Measurements from ENCODE around the gene DGKG. TPM values are rescaled to one million over a fixed set of nuclear protein-coding genes. Genes with fewer than 3 reads are reported as not detected.

DGKG gene
- total RNA-seq, 2 experiments from 2014 or later, result not detected

DNA sequence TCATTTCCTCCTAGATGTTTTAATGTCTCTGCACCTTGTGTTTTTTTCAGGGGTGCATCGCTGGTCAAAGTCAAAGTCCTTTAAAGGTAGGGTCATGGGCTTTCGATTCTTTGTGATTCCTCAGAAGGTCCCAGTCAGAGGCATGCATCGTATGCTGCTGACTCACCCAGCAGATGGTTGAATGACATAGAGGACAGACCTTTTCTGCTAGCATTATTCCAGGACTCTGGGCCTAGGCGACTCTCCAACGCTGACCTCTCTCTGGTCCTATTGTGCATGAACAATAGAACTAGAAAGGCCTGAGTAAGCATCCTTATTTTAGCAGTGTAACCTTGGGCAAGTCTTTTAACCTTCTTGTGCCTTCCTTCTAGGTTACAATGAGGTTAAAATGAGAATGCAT lies 75.9 kb downstream of the DGKG start:
- H3K27ac Mint-ChIP-seq, result no peak overlapping the region
- H3K27ac ChIP-seq (ENCODE audit: low read depth in 1 of 2, low read length in 2 of 2), result no peak overlapping the region
- H3K27me3 Mint-ChIP-seq, result peaks cover 4% of the 10 kb centered on the region
- ChIA-PET CTCF (no interaction called here), POLR2A (no interaction called here)
- no peaks in the 10 kb centered on the region for H3K4me1 Mint-ChIP-seq (ENCODE audit: low read depth)
- TF ChIP-seq, protein P1, sequence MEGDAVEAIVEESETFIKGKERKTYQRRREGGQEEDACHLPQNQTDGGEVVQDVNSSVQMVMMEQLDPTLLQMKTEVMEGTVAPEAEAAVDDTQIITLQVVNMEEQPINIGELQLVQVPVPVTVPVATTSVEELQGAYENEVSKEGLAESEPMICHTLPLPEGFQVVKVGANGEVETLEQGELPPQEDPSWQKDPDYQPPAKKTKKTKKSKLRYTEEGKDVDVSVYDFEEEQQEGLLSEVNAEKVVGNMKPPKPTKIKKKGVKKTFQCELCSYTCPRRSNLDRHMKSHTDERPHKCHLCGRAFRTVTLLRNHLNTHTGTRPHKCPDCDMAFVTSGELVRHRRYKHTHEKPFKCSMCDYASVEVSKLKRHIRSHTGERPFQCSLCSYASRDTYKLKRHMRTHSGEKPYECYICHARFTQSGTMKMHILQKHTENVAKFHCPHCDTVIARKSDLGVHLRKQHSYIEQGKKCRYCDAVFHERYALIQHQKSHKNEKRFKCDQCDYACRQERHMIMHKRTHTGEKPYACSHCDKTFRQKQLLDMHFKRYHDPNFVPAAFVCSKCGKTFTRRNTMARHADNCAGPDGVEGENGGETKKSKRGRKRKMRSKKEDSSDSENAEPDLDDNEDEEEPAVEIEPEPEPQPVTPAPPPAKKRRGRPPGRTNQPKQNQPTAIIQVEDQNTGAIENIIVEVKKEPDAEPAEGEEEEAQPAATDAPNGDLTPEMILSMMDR (IDR thresholded peaks at IDR 0.05), result no peak
- DNase-seq (no peak), ATAC-seq (ENCODE audit: poor library complexity) (no peak)
- no peaks in the 10 kb centered on the region for H3K27me3 ChIP-seq (ENCODE audit: control insufficient read depth in 1 of 2, insufficient read depth in 2 of 2, low read length in 2 of 2)
- intact Hi-C loops (cut with DNase I, micrococcal nuclease), result no loop called here
- no peak overlapping the region for H3K4me3 Mint-ChIP-seq
- no peaks in the 10 kb centered on the region for H3K4me1 ChIP-seq (ENCODE audit: insufficient read depth, low read length)
- no peaks in the 10 kb centered on the region for H3K36me3 Mint-ChIP-seq (ENCODE audit: low read depth)
- H3K36me3 ChIP-seq (ENCODE audit: insufficient read depth, low read length), result no peaks in the 10 kb centered on the region
- H3K9me3 ChIP-seq (ENCODE audit: control insufficient read depth in 1 of 2, insufficient read depth in 1 of 2, low read length in 2 of 2), result no peaks in the 10 kb centered on the region
- H3K9me3 Mint-ChIP-seq, result no peaks in the 10 kb centered on the region
- no peak overlapping the region for H3K4me3 ChIP-seq (ENCODE audit: low read length)

DNA sequence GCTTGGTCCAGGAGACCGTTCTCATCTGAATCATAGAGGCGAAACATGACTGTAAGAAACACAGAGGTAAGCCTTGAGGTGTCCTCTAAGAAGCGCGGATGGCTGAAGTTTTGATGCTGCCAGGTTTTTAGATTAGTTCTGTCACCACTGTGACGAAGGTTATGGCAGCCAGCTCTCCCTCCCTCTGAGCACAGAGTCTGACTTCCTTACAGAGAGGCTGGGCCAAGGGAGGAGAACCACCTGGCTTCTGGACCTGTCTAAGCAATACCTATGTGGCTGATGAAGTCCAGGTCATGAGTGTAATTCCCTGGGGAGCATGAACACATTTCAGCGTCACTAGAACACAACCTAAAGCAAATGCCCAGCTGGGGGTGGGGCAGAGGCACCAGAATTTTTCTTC lies 77.4 kb downstream of the DGKG start:
- no peak for ATAC-seq (ENCODE audit: poor library complexity)
- TF ChIP-seq, protein P1 (IDR thresholded peaks at IDR 0.05), result no peak
- Histone ChIP-seq H3K27ac (ENCODE audit: low read depth in 1 of 2, low read length in 2 of 2) (no peak overlapping the region), H3K9me3 (ENCODE audit: control insufficient read depth in 1 of 2, insufficient read depth in 1 of 2, low read length in 2 of 2) (no peaks in the 10 kb centered on the region), H3K36me3 (ENCODE audit: insufficient read depth, low read length) (no peaks in the 10 kb centered on the region), H3K4me1 (ENCODE audit: insufficient read depth, low read length) (no peaks in the 10 kb centered on the region), H3K4me3 (ENCODE audit: low read length) (no peak overlapping the region), H3K27me3 (ENCODE audit: control insufficient read depth in 1 of 2, insufficient read depth in 2 of 2, low read length in 2 of 2) (no peaks in the 10 kb centered on the region)
- DNase-seq, result no peak
- Mint-ChIP-seq H3K4me3 (no peak overlapping the region), H3K4me1 (ENCODE audit: low read depth) (no peaks in the 10 kb centered on the region), H3K9me3 (no peaks in the 10 kb centered on the region), H3K27ac (no peak overlapping the region), H3K27me3 (peaks cover 3% of the 10 kb centered on the region), H3K36me3 (ENCODE audit: low read depth) (no peaks in the 10 kb centered on the region)
- intact Hi-C loops (cut with DNase I, micrococcal nuclease), result no loop called here
- CTCF ChIA-PET, result no interaction called here
- POLR2A ChIA-PET, result no interaction called here

DNA sequence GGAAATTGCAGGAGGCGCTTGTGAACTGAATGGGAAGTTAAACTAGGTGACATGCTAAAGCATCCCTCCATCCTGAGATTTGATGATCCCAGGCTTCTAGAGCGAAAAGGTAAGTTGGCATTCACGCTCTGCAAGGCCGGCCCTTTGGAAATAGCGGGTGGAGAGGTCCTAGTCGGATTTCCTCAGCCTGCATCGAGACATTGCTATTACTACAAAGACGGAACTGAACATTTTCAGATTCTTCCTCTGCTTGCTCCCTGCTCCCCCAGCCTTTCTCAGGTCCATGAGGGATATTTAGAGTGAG lies 77.7 kb downstream of the DGKG start:
- no peak overlapping the region for H3K27ac ChIP-seq (ENCODE audit: low read depth in 1 of 2, low read length in 2 of 2)
- TF ChIP-seq, protein P1 (IDR thresholded peaks at IDR 0.05), result no peak
- H3K9me3 Mint-ChIP-seq, result no peaks in the 10 kb centered on the region
- POLR2A ChIA-PET, result no interaction called here
- no peak overlapping the region for H3K27ac Mint-ChIP-seq
- CTCF ChIA-PET, result no interaction called here
- H3K4me1 Mint-ChIP-seq (ENCODE audit: low read depth), result no peaks in the 10 kb centered on the region
- H3K4me3 ChIP-seq (ENCODE audit: low read length), result no peak overlapping the region
- no peaks in the 10 kb centered on the region for H3K27me3 Mint-ChIP-seq
- H3K4me3 Mint-ChIP-seq, result no peak overlapping the region
- no peaks in the 10 kb centered on the region for H3K36me3 Mint-ChIP-seq (ENCODE audit: low read depth)
- ATAC-seq (ENCODE audit: poor library complexity) (no peak), DNase-seq (no peak)
- intact Hi-C loops (cut with DNase I, micrococcal nuclease), result no loop called here
- H3K27me3 ChIP-seq (ENCODE audit: control insufficient read depth in 1 of 2, insufficient read depth in 2 of 2, low read length in 2 of 2), result no peaks in the 10 kb centered on the region
- no peaks in the 10 kb centered on the region for H3K4me1 ChIP-seq (ENCODE audit: insufficient read depth, low read length)
- no peaks in the 10 kb centered on the region for H3K9me3 ChIP-seq (ENCODE audit: control insufficient read depth in 1 of 2, insufficient read depth in 1 of 2, low read length in 2 of 2)
- H3K36me3 ChIP-seq (ENCODE audit: insufficient read depth, low read length), result no peaks in the 10 kb centered on the region
